Activated CD4-positive, alpha-beta memory T cell treated with anti-CD3 and anti-CD28 coated beads, Interleukin-2, amount 10 ng/mL, durations not matched to agents 7 days and 5 days (primary cell): ENCODE results near the gene PRKCE. TPM values are rescaled to one million over a fixed set of nuclear protein-coding genes. Genes with fewer than 3 reads are reported as not detected.

ENCODE experiments used
- CTCF ChIA-PET: fragments of 350-600 bp; sonication (Branson Sonifier 250); formaldehyde crosslinking; loops from one replicate; lab custom pipeline; 2021; ENCODE audit warnings: antibody characterized with exemption, inconsistent platforms; lab: Charles Lee
- POLR2A ChIA-PET: fragments of 350-600 bp; sonication (Branson Sonifier 250); formaldehyde crosslinking; loops from one replicate; lab custom pipeline; 2021; ENCODE audit warnings: antibody characterized with exemption; lab: Charles Lee
- DNase-seq: peaks from one replicate; pipeline ENCODE4 v3.0.0-alpha.2; 2020
- H3K27ac Mint-ChIP-seq: one replicate; pipeline ENCODE4 v1.8.0; 2021; ENCODE audit warnings: mild to moderate bottlenecking, mixed read lengths
- H3K27me3 Mint-ChIP-seq: one replicate; pipeline ENCODE4 v1.8.0; 2021; ENCODE audit warnings: mixed read lengths
- H3K36me3 Mint-ChIP-seq: one replicate; pipeline ENCODE4 v1.8.0; 2021; ENCODE audit warnings: low read depth, mixed read lengths
- H3K4me1 Mint-ChIP-seq: one replicate; pipeline ENCODE4 v1.8.0; 2021; ENCODE audit warnings: mixed read lengths
- H3K4me3 Mint-ChIP-seq: one replicate; pipeline ENCODE4 v1.8.0; 2021; ENCODE audit warnings: mild to moderate bottlenecking, mixed read lengths
- H3K9me3 Mint-ChIP-seq: one replicate; pipeline ENCODE4 v1.8.0; 2021; ENCODE audit warnings: mixed read lengths
- total RNA-seq, 2 experiments: library from RNA; stranded (reverse); gene quantifications; one replicate each; pipeline ENCODE4 v1.2.3, GENCODE V29; 2021

The PRKCE gene
- total RNA-seq, 2 experiments from 2014 or later: 20.6 to 23.3 TPM

DNA sequence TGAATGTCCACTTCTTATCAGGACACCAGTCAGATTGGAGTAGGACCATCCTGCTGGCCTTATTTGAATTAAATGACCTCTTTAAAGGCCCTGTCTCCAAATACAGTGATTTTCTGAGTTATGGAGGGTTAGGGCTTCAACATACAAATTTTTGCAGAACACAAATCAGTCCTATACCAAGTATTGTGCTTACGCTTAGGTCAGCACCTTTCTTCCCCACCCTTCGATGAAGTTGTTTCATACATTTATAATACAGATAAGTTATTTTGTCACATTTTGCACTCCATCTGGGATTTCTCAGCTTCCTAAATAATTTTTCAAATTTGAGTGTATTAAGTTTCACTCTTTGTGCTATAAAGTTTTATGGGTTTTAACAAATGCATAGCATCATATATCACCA is 455.2 kb downstream of the PRKCE start:
- no peaks in the 10 kb centered on the region for H3K27me3 Mint-ChIP-seq
- peaks cover 5% of the 10 kb centered on the region for H3K4me1 Mint-ChIP-seq
- H3K27ac Mint-ChIP-seq: no peak overlapping the region
- CTCF ChIA-PET: interaction anchor here (1.2 kb wide), 1 partner anchor 44 kb away, joined by 3 read pairs; no protein-coding TSS in a partner anchor
- H3K9me3 Mint-ChIP-seq: peaks cover 17% of the 10 kb centered on the region
- H3K4me3 Mint-ChIP-seq: no peak overlapping the region
- DNase-seq: no peak
- POLR2A ChIA-PET: no interaction called here
- H3K36me3 Mint-ChIP-seq: peaks cover 23% of the 10 kb centered on the region

GRCh38 chr2:46114996-46115395 is 463.5 kb downstream of the PRKCE start:
- CTCF ChIA-PET: no interaction called here
- POLR2A ChIA-PET: no interaction called here
- Mint-ChIP-seq H3K9me3 (no peaks in the 10 kb centered on the region), H3K27me3 (no peaks in the 10 kb centered on the region), H3K36me3 (peaks cover 3% of the 10 kb centered on the region), H3K27ac (no peak overlapping the region), H3K4me1 (no peaks in the 10 kb centered on the region), H3K4me3 (no peak overlapping the region)
- DNase-seq: no peak

- POLR2A ChIA-PET: no interaction called here
- Mint-ChIP-seq H3K4me1 (no peaks in the 10 kb centered on the region), H3K4me3 (no peak overlapping the region), H3K27me3 (no peaks in the 10 kb centered on the region), H3K27ac (no peak overlapping the region), H3K9me3 (no peaks in the 10 kb centered on the region), H3K36me3 (peaks cover 3% of the 10 kb centered on the region)
- no peak for DNase-seq
- CTCF ChIA-PET: no interaction called here
Observed at GRCh38 chr2:46116150-46116549, 464.7 kb downstream of the PRKCE start.

GRCh38 chr2:46116553-46116991 is 465.1 kb downstream of the PRKCE start:
- Mint-ChIP-seq H3K4me1 (no peaks in the 10 kb centered on the region), H3K27ac (no peak overlapping the region), H3K9me3 (no peaks in the 10 kb centered on the region), H3K36me3 (peaks cover 3% of the 10 kb centered on the region), H3K27me3 (no peaks in the 10 kb centered on the region), H3K4me3 (no peak overlapping the region)
- no peak for DNase-seq
- CTCF ChIA-PET: no interaction called here
- POLR2A ChIA-PET: no interaction called here

- ChIA-PET POLR2A (no interaction called here), CTCF (no interaction called here)
- no peaks in the 10 kb centered on the region for H3K27me3 Mint-ChIP-seq
- H3K4me1 Mint-ChIP-seq: no peaks in the 10 kb centered on the region
- no peak overlapping the region for H3K27ac Mint-ChIP-seq
- DNase-seq: no peak
- no peak overlapping the region for H3K4me3 Mint-ChIP-seq
- peaks cover 3% of the 10 kb centered on the region for H3K36me3 Mint-ChIP-seq
- H3K9me3 Mint-ChIP-seq: no peaks in the 10 kb centered on the region
Observed at GRCh38 chr2:46117379-46117778, 465.9 kb downstream of the PRKCE start.

DNA sequence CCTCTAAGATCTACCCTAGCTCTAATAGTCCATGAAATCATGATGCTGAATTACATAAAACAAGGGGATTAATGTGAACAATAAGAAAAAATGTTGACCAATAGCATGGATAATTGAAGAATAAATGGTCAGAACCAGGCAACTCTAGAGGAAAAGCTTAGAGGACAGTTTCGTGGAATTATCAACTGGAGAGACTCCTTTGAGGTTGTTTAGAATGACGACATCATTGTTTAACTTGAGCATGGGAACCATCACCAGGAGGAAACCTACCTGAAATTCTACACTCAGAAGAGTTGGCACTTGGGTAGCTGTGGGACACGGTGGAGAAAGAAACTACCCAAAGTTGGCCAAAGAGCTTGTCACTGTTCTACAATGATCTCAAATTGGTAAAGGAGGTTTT is 466.5 kb downstream of the PRKCE start:
- H3K27ac Mint-ChIP-seq: no peak overlapping the region
- POLR2A ChIA-PET: no interaction called here

DNA sequence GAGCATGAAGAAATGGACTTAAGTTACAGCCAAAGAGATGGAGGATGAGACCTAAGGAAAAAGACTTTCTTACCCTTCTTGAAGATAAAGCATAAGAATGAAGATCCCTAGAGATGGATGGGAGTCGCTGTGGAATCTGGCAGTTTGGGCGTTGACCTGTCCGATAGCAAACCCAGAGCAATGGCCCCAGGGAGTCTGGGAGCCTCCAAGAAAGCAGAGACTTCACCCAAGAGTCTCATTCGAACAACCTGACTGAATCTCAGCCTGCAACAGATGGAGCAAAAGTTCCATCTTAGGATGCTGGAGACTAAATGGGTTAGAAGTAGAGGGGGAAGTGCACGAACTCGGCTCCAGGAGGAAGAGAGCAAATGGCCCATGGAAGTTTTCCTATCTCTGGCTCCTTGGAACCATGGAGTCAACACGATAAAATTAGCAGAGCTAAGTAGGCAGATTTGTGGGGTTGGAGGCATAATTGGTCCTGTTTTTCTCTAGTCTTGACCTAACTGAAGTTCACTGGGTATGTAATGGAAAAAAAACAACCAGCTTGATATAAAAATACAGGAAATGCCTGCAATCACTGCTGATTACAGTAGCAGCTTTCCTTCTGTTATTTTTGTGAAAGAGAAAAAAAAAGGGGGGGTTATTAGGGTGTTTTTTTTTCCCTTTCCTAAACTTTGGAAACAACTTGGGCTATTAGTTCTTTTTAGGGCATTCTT is 467.3 kb downstream of the PRKCE start:
- Mint-ChIP-seq H3K27me3 (no peaks in the 10 kb centered on the region), H3K4me1 (no peaks in the 10 kb centered on the region), H3K4me3 (no peak overlapping the region), H3K9me3 (no peaks in the 10 kb centered on the region), H3K27ac (no peak overlapping the region), H3K36me3 (peaks cover 3% of the 10 kb centered on the region)
- DNase-seq: no peak
- CTCF ChIA-PET: no interaction called here
- POLR2A ChIA-PET: interaction anchor here (0.8 kb wide), 1 partner anchor 14 kb away, joined by 3 read pairs; no protein-coding TSS in a partner anchor

More for the DNA sequence above, 466.5 kb downstream of the PRKCE start:
- Mint-ChIP-seq H3K27me3 (no peaks in the 10 kb centered on the region), H3K4me3 (no peak overlapping the region), H3K9me3 (no peaks in the 10 kb centered on the region), H3K4me1 (no peaks in the 10 kb centered on the region), H3K36me3 (peaks cover 3% of the 10 kb centered on the region)
- DNase-seq: no peak
- CTCF ChIA-PET: no interaction called here

DNA sequence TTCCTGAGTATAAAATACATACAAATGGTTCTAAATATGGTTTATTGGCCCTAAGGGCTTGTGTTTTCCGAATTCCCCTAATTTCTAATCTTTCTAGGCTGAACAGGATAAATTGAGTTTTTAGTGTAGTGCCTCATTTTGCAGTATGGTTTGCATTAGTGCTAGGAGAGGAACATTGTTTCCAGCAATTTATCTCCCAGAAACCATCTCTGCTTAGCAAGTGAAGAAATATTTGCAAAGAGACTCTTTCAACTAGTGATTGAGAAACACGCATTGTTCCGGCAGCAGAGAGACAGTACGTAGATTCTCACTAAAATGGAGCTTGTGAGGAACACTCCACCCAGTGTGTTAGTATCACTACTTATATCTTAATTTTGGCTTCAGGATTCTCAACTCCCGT is 468.0 kb downstream of the PRKCE start:
- POLR2A ChIA-PET: interaction anchor here (0.8 kb wide), 1 partner anchor 14 kb away, joined by 3 read pairs; no protein-coding TSS in a partner anchor

DNA sequence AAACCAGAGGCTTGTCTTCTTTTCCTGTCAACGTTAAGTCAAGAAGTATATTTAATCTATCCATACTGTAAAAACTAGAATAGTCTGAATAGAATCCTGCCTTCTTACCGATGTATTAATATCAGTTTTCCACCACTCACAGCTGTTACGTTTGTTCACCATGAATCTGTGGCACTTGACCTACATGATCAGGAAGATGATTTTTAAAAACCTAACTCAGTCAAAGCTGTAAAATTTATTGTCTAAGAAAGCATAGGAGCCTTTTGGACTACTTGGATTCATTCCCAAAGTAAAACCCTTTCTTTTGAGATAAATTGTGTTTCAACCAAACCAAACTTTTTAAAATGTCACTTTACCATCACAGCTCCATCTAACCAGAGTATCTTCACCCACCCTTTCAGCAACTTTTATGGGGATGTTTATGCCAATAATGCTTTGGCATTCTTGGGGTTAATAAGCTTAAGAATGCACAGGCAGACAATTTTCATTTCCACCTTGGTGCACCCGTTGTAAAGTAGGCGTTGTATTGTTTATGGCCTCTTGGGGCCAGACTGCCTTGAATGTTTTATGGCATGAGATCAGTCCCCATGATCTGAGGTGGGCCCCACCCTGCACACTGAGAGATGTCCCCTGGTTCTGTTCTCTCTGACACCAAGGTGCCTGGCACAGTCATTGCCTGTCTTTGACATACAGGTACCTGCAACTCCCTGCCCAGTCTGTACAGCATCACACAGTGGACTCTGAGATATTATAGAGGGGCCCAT is 469.5 kb downstream of the PRKCE start:
- Mint-ChIP-seq H3K27ac (no peak overlapping the region), H3K4me3 (no peak overlapping the region), H3K4me1 (no peaks in the 10 kb centered on the region), H3K36me3 (peaks cover 3% of the 10 kb centered on the region), H3K27me3 (no peaks in the 10 kb centered on the region), H3K9me3 (no peaks in the 10 kb centered on the region)
- CTCF ChIA-PET: no interaction called here
- POLR2A ChIA-PET: no interaction called here
- no peak for DNase-seq

More for the DNA sequence above, 468.0 kb downstream of the PRKCE start:
- CTCF ChIA-PET: no interaction called here
- Mint-ChIP-seq H3K4me3 (no peak overlapping the region), H3K4me1 (no peaks in the 10 kb centered on the region), H3K9me3 (no peaks in the 10 kb centered on the region), H3K36me3 (peaks cover 3% of the 10 kb centered on the region), H3K27ac (no peak overlapping the region), H3K27me3 (no peaks in the 10 kb centered on the region)
- DNase-seq: no peak

GRCh38 chr2:46122318-46122976 is 471.0 kb downstream of the PRKCE start:
- ChIA-PET POLR2A (no interaction called here), CTCF (interaction anchor here (0.6 to 0.9 kb wide), 2 partner anchors 28 to 60 kb away, joined by 3 to 4 read pairs; no protein-coding TSS in a partner anchor)
- Mint-ChIP-seq H3K36me3 (no peaks in the 10 kb centered on the region), H3K4me3 (no peak overlapping the region), H3K9me3 (no peaks in the 10 kb centered on the region), H3K4me1 (no peaks in the 10 kb centered on the region), H3K27ac (no peak overlapping the region), H3K27me3 (no peaks in the 10 kb centered on the region)
- DNase-seq: no peak

- H3K9me3 Mint-ChIP-seq: no peaks in the 10 kb centered on the region
- H3K4me3 Mint-ChIP-seq: no peak overlapping the region
- no peaks in the 10 kb centered on the region for H3K27me3 Mint-ChIP-seq
- DNase-seq: no peak
- no peak overlapping the region for H3K27ac Mint-ChIP-seq
- CTCF ChIA-PET: interaction anchor here (0.6 to 0.9 kb wide), 2 partner anchors 27 to 60 kb away, joined by 3 to 4 read pairs; no protein-coding TSS in a partner anchor
- H3K36me3 Mint-ChIP-seq: no peaks in the 10 kb centered on the region
- POLR2A ChIA-PET: no interaction called here
- no peaks in the 10 kb centered on the region for H3K4me1 Mint-ChIP-seq
Observed at GRCh38 chr2:46123013-46123412, 471.5 kb downstream of the PRKCE start.

- Mint-ChIP-seq H3K36me3 (no peaks in the 10 kb centered on the region), H3K27ac (no peak overlapping the region), H3K4me3 (no peak overlapping the region), H3K4me1 (no peaks in the 10 kb centered on the region), H3K27me3 (no peaks in the 10 kb centered on the region), H3K9me3 (no peaks in the 10 kb centered on the region)
- POLR2A ChIA-PET: no interaction called here
- CTCF ChIA-PET: interaction anchor here (2.3 kb wide), 1 partner anchor 63 kb away, joined by 6 read pairs; no protein-coding TSS in a partner anchor
- no peak for DNase-seq
Observed at GRCh38 chr2:46125798-46126197, 474.3 kb downstream of the PRKCE start.

GRCh38 chr2:46126571-46126970 is 475.1 kb downstream of the PRKCE start:
- Mint-ChIP-seq H3K9me3 (no peaks in the 10 kb centered on the region), H3K4me3 (no peak overlapping the region), H3K4me1 (no peaks in the 10 kb centered on the region), H3K36me3 (no peaks in the 10 kb centered on the region), H3K27me3 (no peaks in the 10 kb centered on the region), H3K27ac (no peak overlapping the region)
- POLR2A ChIA-PET: no interaction called here
- no peak for DNase-seq
- CTCF ChIA-PET: interaction anchor here (2.3 kb wide), 1 partner anchor 63 kb away, joined by 6 read pairs; no protein-coding TSS in a partner anchor
